ENCODE data around the gene KRT9.
"Not testable (repeated sequence)": the region's sequence is repeated elsewhere in the genome, so short reads cannot be mapped to it uniquely, and the experiment has no call there.

Gene KRT9

DNA sequence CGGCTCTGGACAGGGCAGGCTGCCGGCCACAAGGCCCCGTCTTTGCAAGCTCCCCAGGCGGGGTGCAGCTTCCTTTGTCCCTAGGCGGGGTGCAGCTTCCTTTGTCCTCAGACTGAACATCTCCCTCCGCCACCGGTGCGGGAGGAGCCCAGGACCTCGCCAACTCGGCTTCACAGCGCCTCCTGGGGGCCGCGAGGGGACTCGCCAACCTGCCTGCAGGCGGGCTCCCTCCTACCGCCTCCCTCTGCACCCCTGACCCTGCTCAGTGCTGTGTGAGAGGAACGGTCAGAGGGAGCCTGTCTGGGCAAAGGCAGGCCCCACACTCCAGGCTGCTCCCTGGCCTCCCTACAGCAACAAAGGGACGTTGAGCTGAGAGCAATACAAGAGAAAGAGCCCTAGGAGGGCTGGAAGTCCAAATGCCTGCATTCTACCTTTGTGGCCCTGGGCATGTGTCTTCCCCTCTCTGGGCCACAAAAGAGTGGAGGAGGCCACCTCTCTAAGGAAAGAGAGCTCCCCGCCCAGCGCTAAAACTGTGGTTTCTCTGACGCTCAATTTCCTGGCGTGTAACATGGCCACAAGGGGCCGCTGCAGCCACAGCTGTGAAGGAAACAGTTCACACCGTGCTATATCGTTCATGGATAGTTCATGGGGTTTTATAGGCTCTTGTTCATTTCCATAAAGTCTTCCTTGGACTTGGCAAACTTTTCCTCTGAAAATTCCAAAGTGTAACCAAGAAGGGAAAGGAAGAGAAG, 22.8 kb downstream of the KRT9 start:
- DNase-seq (ENCODE audit: insufficient read length, low spot score) (peak; percentile 83), FAIRE-seq (peak; percentile 76)

DNA sequence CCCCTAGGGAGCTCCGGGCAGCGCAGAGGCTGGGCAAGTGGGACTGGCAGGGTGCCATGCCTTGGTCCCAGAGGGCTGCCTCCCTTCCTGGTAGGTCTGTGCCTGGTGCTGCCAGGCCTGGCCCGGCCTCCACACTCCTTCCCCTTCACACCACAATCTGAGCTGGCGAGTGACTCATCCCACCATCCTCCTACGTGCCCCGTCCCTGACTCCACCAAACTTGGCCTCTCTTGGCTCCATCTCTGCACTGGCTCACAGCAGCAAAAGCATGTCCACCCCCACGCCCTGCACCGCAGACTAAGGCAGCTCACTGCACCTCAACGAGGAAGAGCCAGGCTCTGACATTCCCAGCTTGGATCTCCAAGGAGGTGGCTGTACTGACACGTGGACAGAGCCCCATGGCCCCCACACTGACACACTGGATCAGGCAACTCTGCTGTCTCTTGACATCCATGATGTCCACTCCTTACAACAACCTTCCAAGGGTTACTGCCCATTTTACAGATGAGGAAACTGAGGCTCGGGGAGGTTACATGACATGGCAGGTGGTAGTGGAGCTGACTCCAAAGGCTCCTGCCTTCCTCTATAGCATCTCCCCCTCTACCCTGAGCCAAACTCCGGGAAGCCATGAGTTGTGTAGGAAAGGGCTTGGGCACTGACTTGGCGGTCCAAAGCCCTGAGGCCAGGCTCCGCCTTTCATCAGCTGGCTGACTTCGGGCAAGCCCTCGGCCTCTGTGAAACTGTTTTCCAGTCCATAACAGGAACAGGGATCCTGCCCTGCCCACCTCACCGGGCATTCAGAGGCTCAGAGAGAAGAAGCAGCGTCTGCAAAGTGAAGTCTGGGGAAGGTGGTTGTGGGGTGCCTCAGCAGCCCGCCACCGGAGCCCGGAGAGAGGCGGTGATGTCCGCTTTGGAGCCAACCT, 23.7 kb downstream of the KRT9 start:
- peak; percentile 99 for FAIRE-seq
- peak; percentile 93 for DNase-seq (ENCODE audit: insufficient read length, low spot score)

DNA sequence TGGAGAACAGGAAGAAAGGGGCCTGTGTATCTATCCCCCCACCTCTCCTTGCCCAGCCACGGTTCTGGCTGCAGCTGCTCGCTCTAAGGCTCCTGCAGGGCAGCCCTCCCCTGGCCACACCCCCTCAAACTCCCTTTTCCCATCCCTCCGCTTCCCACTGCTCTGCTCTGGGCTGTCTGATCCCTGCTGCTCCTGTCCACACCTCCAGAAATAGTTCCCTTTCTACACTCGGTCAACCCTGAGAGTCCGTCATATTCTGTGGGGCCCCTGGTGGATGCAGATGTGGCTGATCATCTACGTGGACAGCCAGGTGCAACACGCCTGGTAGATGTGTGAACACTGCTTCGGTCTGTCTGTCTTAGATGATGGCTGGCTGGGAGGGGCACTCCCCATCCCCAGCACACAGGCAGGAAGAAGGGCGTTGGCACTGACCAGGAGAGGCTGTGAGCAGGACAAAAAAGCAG, 24.4 kb downstream of the KRT9 start:
- DNase-seq (ENCODE audit: insufficient read length, low spot score): no peak
- FAIRE-seq: no peak

DNA sequence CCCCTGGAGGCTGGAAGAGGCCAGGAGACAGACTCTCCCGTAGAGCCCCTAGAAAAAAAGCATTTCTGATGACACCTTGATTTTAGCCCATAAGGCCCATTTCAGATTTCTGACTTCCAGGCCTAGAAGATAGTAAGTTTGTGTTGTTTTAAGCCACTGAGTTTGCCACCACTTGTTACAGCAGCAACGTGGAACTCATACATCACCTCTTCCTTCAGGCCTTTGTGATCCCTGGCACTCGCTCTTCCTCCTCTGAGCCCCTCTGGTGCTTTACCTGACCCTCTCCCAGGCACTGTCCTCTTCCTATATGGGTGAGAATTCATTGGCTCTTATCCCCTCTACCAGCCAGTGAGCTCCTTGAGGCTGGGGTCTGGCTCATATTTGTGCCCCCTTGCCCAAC, 25.0 kb downstream of the KRT9 start:
- no peak for DNase-seq (ENCODE audit: insufficient read length, low spot score)
- FAIRE-seq: no peak

DNA sequence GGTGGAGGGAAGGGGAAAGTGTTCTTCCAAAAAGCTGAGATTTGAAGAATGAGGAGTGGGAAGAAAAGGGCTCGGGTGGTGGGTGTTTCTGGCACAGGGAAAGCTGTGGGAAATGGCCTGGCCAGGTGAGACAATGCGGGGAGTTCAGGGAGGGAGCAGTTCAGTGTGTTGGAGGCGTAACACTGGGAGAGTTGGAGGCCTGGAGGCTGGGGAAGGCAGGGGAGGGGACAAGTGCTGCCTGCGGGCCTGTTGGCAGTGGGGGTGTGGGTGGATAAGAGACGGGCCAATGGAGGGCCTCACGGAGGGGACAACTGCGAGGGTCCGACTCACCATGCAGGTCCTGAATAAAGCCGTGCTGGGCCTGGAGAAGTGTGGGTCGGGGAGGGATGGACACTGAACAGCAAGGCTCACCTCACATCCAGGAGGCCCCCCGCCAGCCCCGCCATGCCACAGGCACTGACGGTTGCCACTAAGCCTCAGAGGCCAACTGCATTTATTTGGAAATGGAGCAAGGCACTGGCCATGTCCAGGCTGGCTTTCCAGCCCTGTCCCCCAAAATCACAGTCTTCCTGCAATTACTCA, 25.9 kb downstream of the KRT9 start:
- peak; percentile 20 for FAIRE-seq
- no peak for DNase-seq (ENCODE audit: insufficient read length, low spot score)

DNA sequence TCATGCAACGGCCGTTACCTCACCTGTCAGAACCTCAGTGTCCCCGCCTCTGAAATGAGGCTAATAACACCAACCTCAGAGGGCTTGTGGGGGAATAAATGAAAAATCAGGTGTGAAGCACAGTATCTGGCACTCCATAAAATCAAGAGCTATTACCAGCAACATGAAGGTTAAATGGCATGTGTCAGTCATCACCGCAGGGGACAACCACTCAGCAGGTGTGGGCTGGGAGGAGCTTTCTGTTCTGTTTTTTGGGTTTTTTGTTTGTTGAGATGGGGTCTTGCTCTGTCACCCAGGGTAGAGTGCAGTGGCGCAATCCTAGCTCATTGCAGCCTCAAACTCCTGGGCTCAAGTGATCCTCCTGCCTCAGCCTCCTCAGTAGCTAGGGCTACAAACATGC, 26.9 kb downstream of the KRT9 start:
- DNase-seq (ENCODE audit: insufficient read length, low spot score) (no peak), FAIRE-seq (no peak)

DNA sequence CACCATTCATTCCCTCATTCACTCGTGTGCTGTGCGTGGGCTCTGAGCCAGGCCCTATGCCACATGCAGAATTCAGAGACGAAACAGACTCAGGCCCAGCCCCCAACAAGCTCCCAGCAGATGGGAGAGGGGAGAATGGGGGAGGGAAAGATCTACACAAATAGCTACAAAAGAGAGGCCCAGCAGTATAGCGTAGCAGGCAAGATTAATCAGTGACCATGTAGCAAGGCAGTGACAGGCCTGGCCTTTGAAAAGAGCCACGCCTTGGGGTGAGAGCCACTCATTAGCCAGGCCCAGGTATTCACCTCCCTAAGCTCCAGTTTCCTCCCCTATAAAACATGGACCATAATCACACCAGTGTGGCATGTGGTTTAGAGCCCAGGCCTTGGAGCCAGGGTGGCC, 27.4 kb downstream of the KRT9 start:
- DNase-seq (ENCODE audit: insufficient read length, low spot score): no peak
- FAIRE-seq: no peak

DNA sequence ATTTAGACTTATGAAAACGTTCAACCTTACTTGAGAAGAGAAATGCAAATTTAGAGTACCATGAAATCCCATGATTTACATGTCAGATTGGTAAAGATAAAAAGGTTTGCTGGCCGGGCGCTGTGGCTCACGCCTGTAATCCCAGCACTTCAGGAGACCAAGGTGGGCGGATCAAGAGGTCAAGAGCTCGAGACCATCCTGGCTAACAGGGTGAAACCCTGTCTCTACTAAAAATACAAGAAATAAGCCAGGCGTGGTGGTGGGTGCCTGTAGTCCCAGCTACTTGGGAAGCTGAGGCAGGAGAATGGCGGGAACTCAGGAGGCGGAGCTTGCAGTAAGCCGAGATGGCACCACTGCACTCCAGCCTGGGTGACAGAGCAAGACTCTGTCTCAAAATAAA, 29.1 kb downstream of the KRT9 start:
- FAIRE-seq; DNase-seq (ENCODE audit: insufficient read length, low spot score): not testable (repeated sequence)

DNA sequence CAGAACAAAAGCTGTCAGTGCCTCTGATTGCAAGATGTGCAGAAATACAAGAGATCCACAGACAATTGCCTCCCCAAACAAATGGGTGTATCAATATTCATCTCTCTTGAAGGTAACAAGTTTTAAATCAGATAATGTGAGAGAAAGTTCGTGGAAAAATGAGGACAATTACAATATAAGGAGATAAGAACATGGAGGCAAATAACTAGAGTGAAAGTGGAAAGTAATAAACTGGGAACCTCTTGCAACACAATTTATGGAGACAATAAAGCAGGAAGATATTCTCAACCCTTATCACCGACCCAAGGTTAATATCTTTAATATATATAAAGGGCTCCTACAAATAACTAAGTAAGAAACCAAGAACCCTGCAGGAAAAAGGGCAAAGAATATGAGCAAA, 29.5 kb downstream of the KRT9 start:
- DNase-seq (ENCODE audit: insufficient read length, low spot score) (no peak), FAIRE-seq (no peak)

DNA sequence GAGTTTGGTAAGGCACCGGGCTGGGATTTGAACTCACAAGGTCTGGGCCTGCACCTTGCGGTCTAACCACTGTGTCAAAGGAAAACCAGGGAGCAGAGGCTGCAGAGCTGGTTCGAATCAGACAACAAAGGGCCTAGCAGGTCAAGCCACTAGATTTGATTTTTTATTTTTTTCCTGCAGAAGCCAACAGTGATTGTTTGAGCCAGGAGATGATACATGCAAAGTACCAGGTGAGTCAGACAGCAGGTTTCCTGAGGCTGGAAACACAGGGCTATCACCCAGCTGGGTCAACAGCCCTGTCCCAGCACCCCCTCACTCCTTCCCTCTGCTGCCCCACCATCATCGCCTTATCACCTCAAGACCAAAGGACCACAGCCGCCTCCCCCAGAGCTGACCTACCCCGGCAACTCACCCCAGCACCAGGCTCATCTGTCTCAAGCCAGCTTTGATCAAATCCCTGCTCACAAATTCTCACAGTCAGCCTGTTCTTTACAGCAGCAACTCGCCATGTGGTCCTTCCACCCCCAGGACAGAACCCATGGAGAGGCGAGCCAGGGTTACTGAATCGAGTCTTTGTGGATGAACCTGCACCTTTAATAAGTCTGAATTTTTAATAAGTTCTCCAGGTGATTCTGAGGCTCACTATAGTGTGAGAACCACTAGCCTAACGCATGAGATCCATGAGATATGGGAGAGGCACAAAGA, 30.8 kb downstream of the KRT9 start:
- no peak for FAIRE-seq

DNA sequence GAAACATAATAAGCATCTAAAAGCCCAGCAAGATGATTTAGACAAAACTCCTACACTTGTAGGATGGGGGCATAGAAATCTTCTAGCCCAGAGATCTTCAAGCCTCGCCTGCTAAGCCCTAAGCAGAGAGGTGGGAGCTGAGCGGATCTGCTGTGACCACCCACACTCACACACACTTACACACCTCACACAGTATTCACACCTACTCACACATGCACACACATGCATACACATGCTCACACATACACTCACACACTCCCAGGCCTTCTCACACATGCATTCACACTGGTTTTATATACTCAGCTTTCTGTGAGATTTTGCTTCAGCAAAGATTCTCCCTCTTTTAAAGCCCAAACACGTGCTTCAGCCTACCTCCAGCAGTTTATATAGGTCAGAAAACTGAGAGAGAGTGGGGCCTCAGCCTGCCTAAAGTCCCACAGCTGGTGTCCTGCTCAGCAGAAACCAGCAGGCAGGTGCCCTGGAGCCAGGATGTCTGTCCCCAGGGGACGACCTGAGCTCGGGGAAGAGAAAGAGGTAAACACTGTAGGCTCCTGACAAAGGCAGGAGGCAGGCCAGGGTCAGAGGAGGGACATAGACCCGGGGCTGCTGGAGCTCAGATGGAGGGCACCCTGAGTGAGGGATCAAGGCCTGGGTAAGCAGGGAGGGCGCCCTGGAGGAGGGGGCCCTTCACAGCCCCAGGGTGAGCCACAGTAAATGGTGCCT, 31.7 kb downstream of the KRT9 start:
- FAIRE-seq: no peak
- no peak for DNase-seq (ENCODE audit: insufficient read length, low spot score)

More for the DNA sequence above, 30.8 kb downstream of the KRT9 start:
- DNase-seq (ENCODE audit: insufficient read length, low spot score): no peak

DNA sequence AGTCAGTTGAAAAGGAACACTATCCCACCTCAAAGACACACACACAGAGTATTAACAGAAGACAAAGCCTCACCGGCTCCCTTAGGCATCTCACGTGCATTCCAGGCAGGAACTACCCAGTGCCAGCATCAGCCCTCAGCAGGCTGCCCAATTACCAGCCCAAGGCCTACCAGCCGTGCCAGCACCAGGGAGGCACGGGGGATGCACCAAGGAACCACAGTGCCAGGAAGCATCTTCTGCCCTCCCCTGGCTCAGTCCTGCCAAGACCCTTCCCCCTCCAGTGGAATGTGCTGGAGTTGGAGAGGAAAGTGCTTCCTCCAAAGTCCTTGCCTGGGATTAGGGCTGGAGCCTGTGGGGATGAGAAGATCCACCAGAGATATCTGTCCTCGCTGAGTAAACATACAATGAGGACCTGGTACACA, 32.8 kb downstream of the KRT9 start:
- FAIRE-seq: peak; percentile 76
- no peak for DNase-seq (ENCODE audit: insufficient read length, low spot score)

DNA sequence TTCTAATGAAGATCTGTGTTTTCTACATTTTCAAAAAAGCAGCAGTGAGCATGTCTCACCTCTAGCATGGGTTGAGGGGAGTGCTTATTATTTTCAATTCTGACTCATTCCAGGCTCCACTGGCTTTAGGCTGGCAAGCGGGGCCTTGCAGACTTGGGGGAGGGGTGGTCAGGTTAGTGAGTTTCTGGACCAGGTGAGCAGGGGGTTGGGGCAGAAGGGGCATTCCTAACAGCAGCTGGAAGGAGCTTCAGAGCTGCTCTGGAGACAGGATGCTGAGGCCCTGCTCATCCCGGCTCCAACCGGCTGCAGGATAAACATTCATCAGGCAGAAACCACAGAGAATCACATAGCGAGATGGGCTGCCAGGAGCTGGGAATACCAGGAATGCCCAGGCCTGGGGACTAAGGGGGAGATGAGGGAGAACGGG, 33.3 kb downstream of the KRT9 start:
- DNase-seq (ENCODE audit: insufficient read length, low spot score): no peak
- FAIRE-seq: peak; percentile 64

DNA sequence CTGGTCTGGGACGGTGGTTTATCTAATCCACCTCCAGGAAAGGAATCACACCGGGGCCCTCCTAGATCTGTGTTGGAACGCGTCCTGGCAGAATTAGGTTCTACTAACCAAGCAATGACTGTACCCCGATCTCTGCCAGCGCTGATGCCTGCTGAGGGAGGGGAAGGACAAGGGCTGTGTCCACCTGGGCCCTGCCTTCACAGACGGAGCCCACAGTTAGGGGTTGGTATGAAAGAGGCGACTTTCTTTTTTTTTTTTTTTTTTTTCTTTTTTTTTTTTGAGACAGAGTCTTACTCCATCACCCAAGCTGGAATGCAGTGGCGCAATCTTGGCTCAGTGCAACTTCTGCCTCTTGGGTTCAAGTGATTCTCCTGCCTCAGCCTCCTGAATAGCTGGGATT, 33.9 kb downstream of the KRT9 start:
- FAIRE-seq (no peak), DNase-seq (ENCODE audit: insufficient read length, low spot score) (no peak)

DNA sequence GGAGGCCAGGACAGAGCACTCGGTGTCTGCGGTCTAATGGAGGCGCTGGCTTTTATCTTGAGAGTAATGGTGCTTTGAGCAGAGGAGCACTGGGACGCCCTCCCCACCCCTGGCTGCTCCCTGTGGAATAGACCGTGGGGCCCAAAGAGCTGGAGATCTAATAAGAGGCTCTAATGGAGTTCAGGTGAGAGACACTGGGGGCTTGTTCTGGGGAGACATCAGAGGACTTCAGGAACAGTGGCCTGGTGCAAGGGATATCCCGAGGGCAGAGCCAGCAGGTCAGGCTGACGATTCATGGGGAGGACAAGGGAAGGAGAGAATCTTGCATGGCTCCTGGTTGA, 34.3 kb downstream of the KRT9 start:
- no peak for FAIRE-seq
- no peak for DNase-seq (ENCODE audit: insufficient read length, low spot score)

DNA sequence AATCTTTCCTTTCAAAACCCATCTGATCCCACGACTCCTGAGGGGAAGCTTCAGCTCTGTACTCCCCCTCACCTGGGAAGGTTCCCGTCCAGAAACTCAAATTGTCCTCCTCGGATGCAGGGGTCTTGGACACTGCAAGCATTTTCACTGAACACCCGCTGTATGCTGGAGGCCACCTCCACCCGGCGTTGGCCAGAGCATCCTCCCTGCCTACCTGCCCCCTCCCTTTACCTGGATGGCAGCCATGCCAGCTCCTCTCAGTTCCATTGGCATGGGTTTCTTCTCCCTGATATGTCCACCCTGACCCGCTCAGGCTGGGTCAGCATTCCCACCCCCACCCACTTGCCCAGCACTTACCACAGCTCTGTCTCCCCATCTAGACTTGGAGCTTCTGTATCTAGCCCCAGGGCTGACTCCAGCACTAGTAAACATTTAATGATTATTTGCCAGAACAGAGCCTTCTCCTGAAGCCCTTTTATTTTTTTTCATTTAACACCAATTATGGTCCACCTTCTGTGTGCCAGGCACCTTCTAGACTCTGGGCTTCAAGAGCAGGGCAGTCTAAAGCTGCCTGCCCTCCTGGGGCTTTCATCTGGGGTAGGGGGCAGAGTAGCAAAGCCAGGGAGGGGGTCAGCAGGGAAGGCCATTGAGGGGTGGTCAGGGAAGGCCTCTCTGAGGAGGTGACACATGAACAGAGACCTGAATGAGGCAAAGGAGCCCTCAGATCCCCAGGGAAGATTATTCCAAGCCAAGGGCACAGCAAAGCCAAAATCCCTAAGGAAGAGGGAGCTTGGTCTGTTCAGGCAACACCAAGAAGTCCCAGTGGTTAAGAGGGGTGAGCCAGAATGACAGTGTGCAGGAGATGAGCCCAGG, 34.9 kb downstream of the KRT9 start:
- DNase-seq (ENCODE audit: insufficient read length, low spot score) (no peak), FAIRE-seq (no peak)

DNA sequence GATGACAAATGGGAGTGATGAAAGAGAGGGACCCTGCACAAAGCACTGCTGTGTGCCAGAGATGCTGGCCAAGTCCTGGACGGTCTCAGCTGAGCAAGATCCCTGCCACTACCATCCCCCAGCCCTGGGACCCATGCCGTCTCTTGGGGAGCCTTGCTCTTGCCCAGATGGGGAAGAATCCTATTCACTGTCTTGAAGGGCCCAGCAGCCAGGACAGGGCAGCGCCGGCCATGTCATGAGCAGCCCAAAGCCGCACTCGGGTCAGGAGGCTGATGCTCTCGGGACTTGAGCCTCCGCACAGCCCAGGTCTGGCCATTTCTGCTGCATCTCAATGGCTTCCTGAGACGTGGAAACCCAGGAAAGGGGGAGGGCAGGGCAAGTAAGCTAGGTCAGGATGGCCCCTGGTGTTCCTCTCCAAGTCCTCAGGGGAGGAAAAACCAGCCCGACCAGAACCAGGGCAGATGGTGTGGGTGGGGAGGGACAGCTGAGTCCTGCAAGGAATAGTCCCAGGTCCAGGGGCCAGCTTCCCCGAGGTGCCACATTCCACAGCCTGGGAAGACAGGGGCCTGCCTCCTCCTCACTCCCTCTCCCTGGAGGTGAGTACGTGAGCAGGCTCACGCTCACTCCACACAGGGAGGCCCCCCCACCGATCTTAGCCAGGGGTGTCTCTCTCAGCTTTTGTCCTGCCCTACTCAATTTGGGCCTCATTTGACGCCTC, 35.9 kb downstream of the KRT9 start:
- FAIRE-seq (no peak), DNase-seq (ENCODE audit: insufficient read length, low spot score) (no peak)

DNA sequence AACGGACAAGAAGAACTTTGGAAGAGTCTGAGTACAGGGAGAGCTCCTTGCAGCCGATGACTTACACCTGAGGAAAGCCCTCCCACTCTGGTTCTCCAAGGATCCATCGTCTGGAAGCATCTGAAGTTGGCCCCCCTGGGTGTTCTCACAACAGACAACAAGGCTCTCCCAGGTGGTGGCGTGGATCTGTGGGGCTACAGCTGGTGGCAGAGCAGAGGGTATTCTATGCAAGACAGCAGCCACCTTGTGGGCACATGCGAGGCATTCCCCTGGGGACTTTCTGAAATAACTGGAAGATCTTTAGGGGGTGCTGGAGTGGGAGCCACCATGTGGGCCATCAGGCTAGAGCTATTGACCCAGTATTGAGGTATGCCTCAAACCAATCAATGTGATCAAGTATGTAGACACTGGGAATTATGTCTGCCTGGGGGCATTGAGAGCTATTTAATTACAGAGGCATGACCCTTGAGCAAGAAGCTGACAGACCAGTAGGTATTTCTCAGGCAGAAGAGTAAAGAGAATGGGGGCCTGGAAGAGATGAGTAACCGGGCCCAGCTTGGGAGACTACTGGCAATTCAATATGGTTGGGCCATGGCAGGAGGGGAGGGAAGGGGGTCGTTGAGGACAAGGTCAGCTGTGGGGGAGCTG, 36.8 kb downstream of the KRT9 start:
- no peak for FAIRE-seq

More for the DNA sequence above, 36.8 kb downstream of the KRT9 start:
- DNase-seq (ENCODE audit: insufficient read length, low spot score): no peak

Measured in HTR-8/SVneo (cell line).